Vagina (tissue), 2 donors: ENCODE data around the gene ALDH1A1.

ENCODE experiments used
- CTCF ChIP-seq, 3 experiments: fragments of 450-650 bp in 2 of 3; fragments of 200-600 bp in 1 of 3; sonication (generic) in 1 of 3; IDR thresholded peaks; one replicate each; pipeline ENCODE4 v1.5.1; 2017 to 2019; ENCODE audit warnings: antibody characterized with exemption in 3 of 3, mild to moderate bottlenecking in 2 of 3, moderate library complexity in 2 of 3
- POLR2A ChIP-seq, 2 donors: fragments of 450-650 bp; IDR thresholded peaks; one replicate each; pipeline ENCODE4 v1.6.1; 2017; ENCODE audit warnings: antibody characterized with exemption in 2 of 2, mild to moderate bottlenecking in 2 of 2, moderate library complexity in 2 of 2

GRCh38 chr9:72942451-72942850 lies 10.4 kb downstream of the ALDH1A1 start:
- TF ChIP-seq CTCF (IDR thresholded peaks at IDR 0.05) (no peak), POLR2A (IDR thresholded peaks at IDR 0.05) (no peak)
